ENCODE results near the gene VPS52. TPM values are rescaled to one million over a fixed set of nuclear protein-coding genes. Genes with fewer than 3 reads are reported as not detected.
A peak's percentile ranks its signal among the peaks of the same experiment; 100 is the strongest.

The VPS52 gene
- total and polyA plus RNA-seq, 9 of the 15 experiments (the other 6 are each of a cell fraction or from before 2014, with no cell fraction given) = 24.4 to 103 (median 40.2) TPM

DNA sequence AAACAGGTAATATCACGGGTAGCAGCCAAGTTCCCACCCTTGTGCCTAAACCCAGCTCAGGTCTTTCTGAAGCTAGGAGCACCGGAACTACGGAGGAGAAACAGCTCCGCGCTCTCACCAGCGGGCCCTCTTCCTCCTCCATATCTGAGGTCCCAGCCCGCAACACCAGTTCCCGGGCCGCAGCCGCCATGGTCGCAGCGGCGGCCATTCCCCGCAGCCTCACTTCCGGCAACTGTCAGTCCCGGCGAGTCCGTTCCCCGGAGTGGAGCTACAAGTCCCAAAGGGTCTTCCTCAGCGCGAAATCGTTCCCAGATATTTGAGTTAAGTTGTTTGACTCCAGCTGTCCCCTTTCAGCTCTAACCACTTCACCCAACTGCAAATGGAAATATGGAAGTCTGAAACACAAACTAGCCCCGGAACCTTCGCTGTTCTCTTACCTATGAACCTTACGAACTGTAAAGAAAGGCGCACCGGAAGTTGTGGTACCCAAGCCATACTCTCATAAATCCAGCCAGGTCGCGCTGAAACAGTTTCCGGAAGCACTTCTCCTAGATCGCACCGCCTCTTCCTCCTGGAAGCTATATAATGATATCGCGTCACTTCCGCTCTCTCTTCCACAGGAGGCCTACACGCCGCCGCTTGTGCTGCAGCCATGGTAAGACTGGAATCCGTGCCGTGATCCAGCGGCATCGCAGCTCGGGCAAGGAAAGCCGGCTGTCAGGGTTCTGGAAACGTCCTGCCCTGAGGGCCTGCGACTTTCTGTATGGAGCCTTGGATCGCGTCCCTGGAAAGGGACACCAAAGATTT lies at the start of gene VPS52, which contains the start of gene RPS18 (continued):
- TF ChIP-seq, protein P1, sequence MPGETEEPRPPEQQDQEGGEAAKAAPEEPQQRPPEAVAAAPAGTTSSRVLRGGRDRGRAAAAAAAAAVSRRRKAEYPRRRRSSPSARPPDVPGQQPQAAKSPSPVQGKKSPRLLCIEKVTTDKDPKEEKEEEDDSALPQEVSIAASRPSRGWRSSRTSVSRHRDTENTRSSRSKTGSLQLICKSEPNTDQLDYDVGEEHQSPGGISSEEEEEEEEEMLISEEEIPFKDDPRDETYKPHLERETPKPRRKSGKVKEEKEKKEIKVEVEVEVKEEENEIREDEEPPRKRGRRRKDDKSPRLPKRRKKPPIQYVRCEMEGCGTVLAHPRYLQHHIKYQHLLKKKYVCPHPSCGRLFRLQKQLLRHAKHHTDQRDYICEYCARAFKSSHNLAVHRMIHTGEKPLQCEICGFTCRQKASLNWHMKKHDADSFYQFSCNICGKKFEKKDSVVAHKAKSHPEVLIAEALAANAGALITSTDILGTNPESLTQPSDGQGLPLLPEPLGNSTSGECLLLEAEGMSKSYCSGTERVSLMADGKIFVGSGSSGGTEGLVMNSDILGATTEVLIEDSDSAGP (CRISPR knock-in tag; IDR thresholded peaks at IDR 0.05) = no peak
- TF ChIP-seq, protein P2, sequence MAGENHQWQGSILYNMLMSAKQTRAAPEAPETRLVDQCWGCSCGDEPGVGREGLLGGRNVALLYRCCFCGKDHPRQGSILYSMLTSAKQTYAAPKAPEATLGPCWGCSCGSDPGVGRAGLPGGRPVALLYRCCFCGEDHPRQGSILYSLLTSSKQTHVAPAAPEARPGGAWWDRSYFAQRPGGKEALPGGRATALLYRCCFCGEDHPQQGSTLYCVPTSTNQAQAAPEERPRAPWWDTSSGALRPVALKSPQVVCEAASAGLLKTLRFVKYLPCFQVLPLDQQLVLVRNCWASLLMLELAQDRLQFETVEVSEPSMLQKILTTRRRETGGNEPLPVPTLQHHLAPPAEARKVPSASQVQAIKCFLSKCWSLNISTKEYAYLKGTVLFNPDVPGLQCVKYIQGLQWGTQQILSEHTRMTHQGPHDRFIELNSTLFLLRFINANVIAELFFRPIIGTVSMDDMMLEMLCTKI (IDR thresholded peaks at IDR 0.05; ENCODE audit: partially characterized antibody) = no peak
- TF ChIP-seq GTF2F1 (IDR thresholded peaks at IDR 0.05; ENCODE audit: low read depth, low read length) (peak; percentile 88; the same call in 1 of the 2 replicates), YY1 (IDR thresholded peaks at IDR 0.05; ENCODE audit: borderline replicate concordance in 1 of 3, control insufficient read depth in 1 of 3, extremely low read depth in 1 of 3, insufficient read depth in 3 of 3, insufficient read length in 1 of 3, insufficient replicate concordance in 2 of 3, low read depth in 1 of 3, low read length in 2 of 3) (peak; percentile 97 to 98 (median 97)), SIX5 (IDR thresholded peaks at IDR 0.05; ENCODE audit: borderline replicate concordance in 1 of 2, insufficient read depth in 1 of 2, low read depth in 1 of 2, low read length in 2 of 2) (peak; percentile 40 to 49; a peak in 3 of 4 replicates), NR2F6 (CRISPR knock-in tag; IDR thresholded peaks at IDR 0.05) (peak; percentile 85; the same call in 1 of the 2 replicates), CHD1 (IDR thresholded peaks at IDR 0.05; ENCODE audit: low read length) (peak; percentile 89), FOS (IDR thresholded peaks at IDR 0.05; ENCODE audit: extremely low read depth, insufficient read length) (no peak), NFE2 (IDR thresholded peaks at IDR 0.05; ENCODE audit: low read depth) (0 out of 2 replicates have a peak, but pooled peaks have one; percentile 1), DMBX1 (CRISPR knock-in tag; IDR thresholded peaks at IDR 0.05; ENCODE audit: borderline replicate concordance) (peak; percentile 75), CCNT2 (IDR thresholded peaks at IDR 0.05; ENCODE audit: borderline replicate concordance, extremely low read depth, insufficient read length, low read depth, low read length) (no peak), SMC3 (conservative IDR thresholded peaks at IDR 0.05; ENCODE audit: insufficient read depth, low read depth, low read length) (no peak), ZNF707 (CRISPR knock-in tag; conservative IDR thresholded peaks at IDR 0.05) (peak; percentile 19; the same call in 1 of the 2 replicates), POLR2AphosphoS2 (IDR thresholded peaks at IDR 0.05; ENCODE audit: low read length) (peak; percentile 93; the same call in 1 of the 2 replicates), MAFF (IDR thresholded peaks at IDR 0.05; ENCODE audit: low read length) (no peak), SOX6 (IDR thresholded peaks at IDR 0.05) (peak; percentile 67; the same call in 1 of the 2 replicates), MXI1 (IDR thresholded peaks at IDR 0.05; ENCODE audit: low read depth, low read length) (no peak; the same call in 1 of the 2 replicates), ZNF224 (CRISPR knock-in tag; IDR thresholded peaks at IDR 0.05) (peak; percentile 45; the same call in 1 of the 2 replicates), KDM4B (IDR thresholded peaks at IDR 0.05; ENCODE audit: borderline replicate concordance in 2 of 2, low read depth in 1 of 2) (peak in 1 of 2 experiments; percentile 89; a peak in 2 of 4 replicates)
- TF ChIP-seq, protein P3, sequence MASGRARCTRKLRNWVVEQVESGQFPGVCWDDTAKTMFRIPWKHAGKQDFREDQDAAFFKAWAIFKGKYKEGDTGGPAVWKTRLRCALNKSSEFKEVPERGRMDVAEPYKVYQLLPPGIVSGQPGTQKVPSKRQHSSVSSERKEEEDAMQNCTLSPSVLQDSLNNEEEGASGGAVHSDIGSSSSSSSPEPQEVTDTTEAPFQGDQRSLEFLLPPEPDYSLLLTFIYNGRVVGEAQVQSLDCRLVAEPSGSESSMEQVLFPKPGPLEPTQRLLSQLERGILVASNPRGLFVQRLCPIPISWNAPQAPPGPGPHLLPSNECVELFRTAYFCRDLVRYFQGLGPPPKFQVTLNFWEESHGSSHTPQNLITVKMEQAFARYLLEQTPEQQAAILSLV (tag; IDR thresholded peaks at IDR 0.05) = no peak
- TF ChIP-seq, protein P4, sequence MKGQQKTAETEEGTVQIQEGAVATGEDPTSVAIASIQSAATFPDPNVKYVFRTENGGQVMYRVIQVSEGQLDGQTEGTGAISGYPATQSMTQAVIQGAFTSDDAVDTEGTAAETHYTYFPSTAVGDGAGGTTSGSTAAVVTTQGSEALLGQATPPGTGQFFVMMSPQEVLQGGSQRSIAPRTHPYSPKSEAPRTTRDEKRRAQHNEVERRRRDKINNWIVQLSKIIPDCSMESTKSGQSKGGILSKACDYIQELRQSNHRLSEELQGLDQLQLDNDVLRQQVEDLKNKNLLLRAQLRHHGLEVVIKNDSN (CRISPR knock-in tag; IDR thresholded peaks at IDR 0.05) = no peak
